T-helper 17 cell (primary cell): ENCODE measurements around the gene DUSP28. TPM values are rescaled to one million over a fixed set of nuclear protein-coding genes. Genes with fewer than 3 reads are reported as not detected.

ENCODE experiments used
- ATAC-seq: fragments of 150-1000 bp; cut with Tn5 transposase; 2 replicates; pipeline ENCODE4 v1.10.0; 2021; ENCODE audit warnings: mild to moderate bottlenecking, moderate library complexity
- DNase-seq, 3 donors: peaks; one replicate each; pipeline versions ENCODE4 v3.0.0 to v3.0.0-alpha.2; 2020 to 2021
- H3K9me3 ChIP-seq: one replicate; pipeline ENCODE4 v1.7.0; 2013; ENCODE audit warnings: low read length, mild to moderate bottlenecking; ENCODE audit not compliant: control insufficient read depth, poor library complexity, severe bottlenecking
- H3K27ac Mint-ChIP-seq: one replicate; pipeline ENCODE4 v1.8.0; 2022; ENCODE audit warnings: mild to moderate bottlenecking, moderate library complexity, mixed read lengths
- H3K27me3 Mint-ChIP-seq: one replicate; pipeline ENCODE4 v1.8.0; 2022; ENCODE audit warnings: mixed read lengths
- H3K36me3 Mint-ChIP-seq: one replicate; pipeline ENCODE4 v1.8.0; 2022; ENCODE audit warnings: low read depth, mixed read lengths
- H3K4me1 Mint-ChIP-seq: one replicate; pipeline ENCODE4 v1.8.0; 2022; ENCODE audit warnings: mild to moderate bottlenecking, mixed read lengths
- H3K4me3 Mint-ChIP-seq: one replicate; pipeline ENCODE4 v1.8.0; 2022; ENCODE audit warnings: mild to moderate bottlenecking, moderate library complexity, mixed read lengths
- total RNA-seq, 4 donors: library from RNA in 2 of 4; stranded (reverse) in 2 of 4; gene quantifications; one replicate each; pipeline ENCODE4 v1.2.3 and lab custom pipeline; 2022 to 2026

The DUSP28 gene
- total RNA-seq, 2 donors from 2014 or later, result 12.5 to 12.8 TPM

GRCh38 chr2:240593703-240594451 is 33.7 kb downstream of the DUSP28 start:
- H3K27me3 Mint-ChIP-seq, result no peaks in the 10 kb centered on the region
- no peak for ATAC-seq
- H3K27ac Mint-ChIP-seq, result no peak overlapping the region
- H3K9me3 ChIP-seq, result no peaks in the 10 kb centered on the region
- H3K36me3 Mint-ChIP-seq, result peaks cover 5% of the 10 kb centered on the region
- H3K4me1 Mint-ChIP-seq, result peaks cover 8% of the 10 kb centered on the region
- peak in 1 of 3 donors; percentile 9 for DNase-seq
- no peak overlapping the region for H3K4me3 Mint-ChIP-seq

DNA sequence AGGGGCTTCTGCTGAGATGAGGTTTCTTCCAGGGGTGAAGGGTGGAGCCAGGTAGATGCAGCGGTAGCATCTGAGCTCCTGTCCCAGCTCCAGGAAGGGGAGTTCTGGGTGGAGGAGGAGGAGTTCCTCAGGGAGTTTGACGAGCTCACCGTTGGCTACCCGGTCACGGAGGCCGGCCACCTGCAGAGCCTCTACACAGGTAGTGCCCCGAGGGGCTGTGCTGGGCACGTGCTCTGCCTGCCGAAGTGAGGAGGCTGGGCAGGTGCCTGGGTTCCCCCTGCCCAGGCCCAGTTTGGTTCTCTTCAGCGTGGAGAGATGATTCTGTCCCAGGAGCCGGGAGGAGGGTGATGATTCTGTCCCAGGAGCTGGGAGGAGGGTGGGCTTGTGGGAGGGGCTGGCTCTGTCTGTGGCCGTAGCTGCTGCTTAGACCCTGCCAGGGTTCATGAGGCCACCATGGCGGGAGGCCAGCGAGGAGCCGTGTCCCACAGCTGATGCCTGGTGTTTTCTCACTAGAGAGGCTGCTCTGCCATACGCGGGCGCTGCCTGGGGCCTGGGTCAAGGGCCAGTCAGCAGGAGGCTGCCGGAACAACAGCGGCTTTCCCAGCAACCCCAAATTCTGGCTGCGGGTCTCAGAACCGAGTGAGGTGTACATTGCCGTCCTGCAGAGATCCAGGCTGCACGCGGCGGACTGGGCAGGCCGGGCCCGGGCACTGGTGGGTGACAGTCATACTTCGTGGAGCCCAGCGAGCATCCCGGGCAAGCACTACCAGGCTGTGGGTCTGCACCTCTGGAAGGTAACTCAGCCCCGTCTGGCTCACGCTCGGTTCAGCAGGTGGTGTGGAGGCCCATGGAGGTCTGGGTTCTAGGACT is 34.6 kb downstream of the DUSP28 start:
- DNase-seq (peak in 1 of 3 donors; percentile 11), ATAC-seq (no peak)
- no peaks in the 10 kb centered on the region for H3K9me3 ChIP-seq
- no peak overlapping the region for H3K27ac Mint-ChIP-seq
- no peaks in the 10 kb centered on the region for H3K27me3 Mint-ChIP-seq
- peaks cover 4% of the 10 kb centered on the region for H3K4me1 Mint-ChIP-seq
- H3K36me3 Mint-ChIP-seq, result peaks cover 5% of the 10 kb centered on the region
- no peak overlapping the region for H3K4me3 Mint-ChIP-seq

DNA sequence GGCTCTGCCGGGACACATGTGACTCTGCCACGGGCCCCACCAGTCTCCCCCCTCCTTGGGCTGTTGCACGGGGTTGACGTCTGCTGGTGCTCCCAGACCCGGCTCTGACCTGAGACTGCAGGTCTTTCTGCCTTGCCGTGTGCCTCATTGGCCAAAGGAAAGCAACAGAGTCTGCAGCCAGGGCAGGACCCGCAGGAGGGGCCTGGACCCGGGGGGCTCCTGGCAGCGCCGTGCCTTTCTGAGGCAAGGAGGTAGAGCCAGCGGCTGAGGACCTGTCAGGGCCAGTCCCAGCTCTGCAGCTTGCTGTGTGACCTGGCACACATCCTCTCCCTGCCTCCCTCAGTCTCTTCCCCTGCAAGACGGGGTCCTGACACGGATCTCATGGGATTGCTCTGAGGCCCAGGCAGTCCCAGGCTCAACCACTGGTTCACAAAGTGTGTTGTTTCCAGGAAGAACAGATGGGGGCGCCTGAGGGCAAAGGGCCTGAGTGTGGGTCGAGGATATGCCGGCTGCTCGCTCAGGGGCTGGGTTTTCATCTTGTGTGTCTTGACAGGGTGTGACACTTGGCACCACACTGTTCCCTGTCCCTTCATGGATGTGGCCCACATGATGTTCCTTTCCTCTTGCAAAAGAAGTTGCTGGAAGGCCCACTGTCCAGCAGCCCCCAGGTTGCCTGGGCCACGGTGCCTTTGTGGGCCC is 35.4 kb downstream of the DUSP28 start:
- Mint-ChIP-seq H3K4me1 (peaks cover 7% of the 10 kb centered on the region), H3K4me3 (no peak overlapping the region), H3K27ac (no peak overlapping the region), H3K36me3 (peaks cover 5% of the 10 kb centered on the region), H3K27me3 (no peaks in the 10 kb centered on the region)
- ATAC-seq, result no peak
- peak in 1 of 3 donors; percentile 7 for DNase-seq
- H3K9me3 ChIP-seq, result no peaks in the 10 kb centered on the region

DNA sequence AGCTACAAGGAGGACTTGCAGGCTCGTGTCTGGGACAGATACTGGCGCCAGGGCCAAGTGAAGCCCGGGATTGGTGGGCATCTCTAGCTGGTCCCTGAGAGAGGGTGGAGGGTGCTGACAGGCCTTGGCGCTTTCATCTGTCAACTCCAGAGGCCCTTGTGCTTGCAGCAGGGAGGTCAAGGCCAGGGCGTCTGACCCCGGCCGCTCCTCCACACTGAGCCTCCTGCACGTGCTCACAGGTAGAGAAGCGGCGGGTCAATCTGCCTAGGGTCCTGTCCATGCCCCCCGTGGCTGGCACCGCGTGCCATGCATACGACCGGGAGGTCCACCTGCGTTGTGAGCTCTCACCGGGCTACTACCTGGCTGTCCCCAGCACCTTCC is 35.9 kb downstream of the DUSP28 start:
- peak in 2 of 3 donors; percentile 7 to 8 for DNase-seq
- Mint-ChIP-seq H3K4me1 (peaks cover 7% of the 10 kb centered on the region), H3K36me3 (peaks cover 5% of the 10 kb centered on the region), H3K27ac (no peak overlapping the region), H3K4me3 (no peak overlapping the region), H3K27me3 (no peaks in the 10 kb centered on the region)
- ATAC-seq, result no peak
- H3K9me3 ChIP-seq, result no peaks in the 10 kb centered on the region

DNA sequence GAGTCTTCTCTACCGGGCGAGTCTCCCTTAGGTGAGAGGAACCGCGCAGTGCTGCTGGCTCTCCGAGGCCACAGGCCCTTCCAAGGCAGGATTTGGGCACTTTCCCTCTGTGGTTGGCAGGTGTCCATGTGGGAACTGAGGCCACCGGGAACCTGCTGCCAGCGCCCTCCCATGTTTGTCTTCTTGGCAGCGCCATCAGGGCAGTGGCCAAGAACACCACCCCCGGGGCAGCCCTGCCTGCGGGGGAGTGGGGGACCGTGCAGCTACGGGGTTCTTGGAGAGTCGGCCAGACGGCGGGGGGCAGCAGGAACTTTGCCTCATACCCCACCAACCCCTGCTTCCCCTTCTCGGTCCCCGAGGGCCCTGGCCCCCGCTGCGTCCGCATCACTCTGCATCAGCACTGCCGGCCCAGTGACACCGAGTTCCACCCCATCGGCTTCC is 36.4 kb downstream of the DUSP28 start:
- Mint-ChIP-seq H3K27ac (no peak overlapping the region), H3K36me3 (peaks cover under 1% of the 10 kb centered on the region), H3K4me3 (no peak overlapping the region), H3K27me3 (no peaks in the 10 kb centered on the region), H3K4me1 (peaks cover 6% of the 10 kb centered on the region)
- ATAC-seq (no peak), DNase-seq (peak in 1 of 3 donors; percentile 5)
- H3K9me3 ChIP-seq, result no peaks in the 10 kb centered on the region

DNA sequence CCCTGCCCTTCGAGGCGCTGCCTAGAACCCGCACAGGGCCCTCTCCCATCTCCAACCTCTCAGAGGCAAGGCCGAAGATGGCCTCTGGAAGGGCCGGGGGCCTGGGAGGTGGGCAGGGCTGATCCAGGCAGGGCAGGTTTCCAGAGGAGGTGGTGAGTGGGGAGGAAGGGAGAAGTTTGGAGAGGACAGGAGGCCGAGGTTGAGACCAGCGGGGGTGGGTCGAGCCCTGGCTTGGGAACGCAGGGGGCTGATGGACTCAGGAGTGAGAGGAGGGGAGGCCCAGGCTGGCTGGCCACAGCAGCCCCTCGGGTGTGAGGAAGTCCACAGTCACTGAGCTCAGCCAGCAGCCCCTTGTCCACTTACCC is 36.9 kb downstream of the DUSP28 start:
- no peaks in the 10 kb centered on the region for H3K36me3 Mint-ChIP-seq
- ATAC-seq (no peak), DNase-seq (peak in 1 of 3 donors; percentile 5)
- no peak overlapping the region for H3K4me3 Mint-ChIP-seq
- H3K9me3 ChIP-seq, result no peaks in the 10 kb centered on the region
- H3K27me3 Mint-ChIP-seq, result no peaks in the 10 kb centered on the region
- no peak overlapping the region for H3K27ac Mint-ChIP-seq
- peaks cover 5% of the 10 kb centered on the region for H3K4me1 Mint-ChIP-seq

- Mint-ChIP-seq H3K27ac (no peak overlapping the region), H3K27me3 (no peaks in the 10 kb centered on the region), H3K36me3 (no peaks in the 10 kb centered on the region), H3K4me1 (peaks cover 5% of the 10 kb centered on the region), H3K4me3 (no peak overlapping the region)
- no peaks in the 10 kb centered on the region for H3K9me3 ChIP-seq
- DNase-seq, result peak in 1 of 3 donors; percentile 6
- no peak for ATAC-seq
Observed at GRCh38 chr2:240597419-240598181, 37.4 kb downstream of the DUSP28 start.

GRCh38 chr2:240598311-240598911 is 38.3 kb downstream of the DUSP28 start:
- no peak overlapping the region for H3K27ac Mint-ChIP-seq
- H3K4me3 Mint-ChIP-seq, result no peak overlapping the region
- no peaks in the 10 kb centered on the region for H3K9me3 ChIP-seq
- no peaks in the 10 kb centered on the region for H3K27me3 Mint-ChIP-seq
- no peaks in the 10 kb centered on the region for H3K36me3 Mint-ChIP-seq
- DNase-seq, result peak in 2 of 3 donors; percentile 6 to 8
- peaks cover 3% of the 10 kb centered on the region for H3K4me1 Mint-ChIP-seq
- no peak for ATAC-seq

DNA sequence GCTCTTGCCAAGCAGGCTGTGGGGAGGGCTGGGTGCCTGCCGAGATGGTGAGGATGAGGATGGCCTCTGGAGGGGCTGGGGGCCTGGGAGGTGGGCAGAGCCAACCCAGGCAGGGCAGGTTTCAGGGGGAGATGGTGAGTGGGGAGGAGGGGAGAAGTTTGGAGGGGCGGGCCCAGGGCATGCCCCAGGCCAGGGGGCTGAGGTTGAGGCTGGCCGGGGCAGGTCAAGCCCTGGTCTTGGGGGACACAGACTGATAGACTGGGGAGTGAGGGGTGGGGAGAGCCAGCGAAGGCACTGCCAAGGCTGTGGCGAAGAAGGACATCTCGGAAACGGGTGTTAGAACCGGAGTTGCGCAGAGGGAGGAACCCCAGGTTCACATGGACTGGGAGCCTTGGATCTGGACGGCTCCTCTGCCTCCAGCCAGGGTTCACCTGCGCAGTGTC is 39.0 kb downstream of the DUSP28 start:
- H3K4me3 Mint-ChIP-seq, result no peak overlapping the region
- ATAC-seq (no peak), DNase-seq (peak in 1 of 3 donors; percentile 5)

GRCh38 chr2:240600451-240600961 is 40.3 kb downstream of the DUSP28 start:
- ATAC-seq (no peak), DNase-seq (peak in 1 of 3 donors; percentile 3)
- Mint-ChIP-seq H3K36me3 (no peaks in the 10 kb centered on the region), H3K4me1 (peaks cover 2% of the 10 kb centered on the region), H3K27me3 (no peaks in the 10 kb centered on the region), H3K4me3 (no peak overlapping the region), H3K27ac (no peak overlapping the region)
- H3K9me3 ChIP-seq, result no peaks in the 10 kb centered on the region

More for the DNA sequence above, 39.0 kb downstream of the DUSP28 start:
- no peaks in the 10 kb centered on the region for H3K36me3 Mint-ChIP-seq
- peaks cover 2% of the 10 kb centered on the region for H3K4me1 Mint-ChIP-seq
- H3K27ac Mint-ChIP-seq, result no peak overlapping the region
- no peaks in the 10 kb centered on the region for H3K27me3 Mint-ChIP-seq
- no peaks in the 10 kb centered on the region for H3K9me3 ChIP-seq

DNA sequence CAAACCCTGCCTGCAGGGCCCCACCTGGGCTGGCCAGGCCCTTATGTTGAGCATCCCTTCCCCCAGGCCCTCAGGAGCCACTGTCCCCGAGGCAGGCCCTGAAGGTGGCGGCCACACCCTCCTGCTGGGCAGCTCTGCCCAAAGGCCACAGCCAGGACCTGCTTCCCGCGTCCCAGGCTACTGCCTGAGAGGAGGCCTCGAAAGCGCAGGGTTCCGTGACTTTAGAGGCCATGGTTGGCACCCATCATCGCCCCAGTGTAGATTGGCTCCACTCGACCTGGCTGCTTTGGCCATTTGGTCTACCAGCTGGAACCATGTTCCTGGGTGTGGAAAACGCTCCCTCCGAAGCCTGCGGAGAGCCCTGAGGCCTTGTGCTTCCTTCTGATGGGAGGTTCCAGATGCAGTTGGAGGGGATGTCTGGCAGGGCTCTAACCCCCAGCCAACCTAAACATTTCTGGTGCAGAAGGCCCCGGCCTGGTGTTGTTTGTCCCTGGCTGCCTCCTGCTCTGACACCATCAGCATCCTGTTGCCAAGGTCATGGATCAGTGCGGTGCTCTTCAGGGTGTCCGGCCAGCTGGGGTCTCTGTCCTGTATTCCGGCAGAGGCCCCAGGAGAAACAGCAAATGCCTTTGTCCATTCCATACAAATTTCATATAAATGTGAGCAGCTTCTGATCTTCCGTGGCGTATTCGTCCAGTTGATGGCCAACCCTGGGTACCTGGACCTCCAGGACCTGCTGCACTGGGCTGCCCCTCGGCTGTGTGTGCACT is 41.1 kb downstream of the DUSP28 start:
- H3K4me1 Mint-ChIP-seq, result peaks cover 2% of the 10 kb centered on the region
- no peaks in the 10 kb centered on the region for H3K27me3 Mint-ChIP-seq
- ATAC-seq (no peak), DNase-seq (peak in 2 of 3 donors; percentile 6 to 10)
- no peak overlapping the region for H3K4me3 Mint-ChIP-seq
- H3K9me3 ChIP-seq, result no peaks in the 10 kb centered on the region
- no peak overlapping the region for H3K27ac Mint-ChIP-seq
- H3K36me3 Mint-ChIP-seq, result no peaks in the 10 kb centered on the region
